Calu3 (cell line): ENCODE measurements around the gene ARHGDIA. TPM values are rescaled to one million over a fixed set of nuclear protein-coding genes. Genes with fewer than 3 reads are reported as not detected.
A peak's percentile ranks its signal among the peaks of the same experiment; 100 is the strongest.

Experiments
- BruUV-seq: library from RNA; stranded (reverse); fragments of 400-500 nt; replicated peaks from 2 replicates; lab custom pipeline; 2021; lab: Mats Ljungman, UMichigan
- CTCF ChIA-PET: fragments of 300-600 bp; sonication (Branson Sonifier 250); formaldehyde crosslinking; loops from one replicate; lab custom pipeline; 2022; ENCODE audit warnings: antibody characterized with exemption; lab: Charles Lee
- DNase-seq: peaks from one replicate; pipeline ENCODE4 v3.0.0; 2022
- H3K27ac Mint-ChIP-seq: one replicate; pipeline ENCODE4 v1.8.0; 2022; ENCODE audit warnings: mixed read lengths; ENCODE audit not compliant: unreplicated experiment
- H3K27me3 Mint-ChIP-seq: one replicate; pipeline ENCODE4 v1.8.0; 2022; ENCODE audit warnings: mixed read lengths; ENCODE audit not compliant: unreplicated experiment
- H3K36me3 Mint-ChIP-seq: one replicate; pipeline ENCODE4 v1.8.0; 2022; ENCODE audit warnings: mild to moderate bottlenecking, moderate library complexity, mixed read lengths; ENCODE audit not compliant: insufficient read depth, unreplicated experiment
- H3K4me1 Mint-ChIP-seq: one replicate; pipeline ENCODE4 v1.8.0; 2022; ENCODE audit warnings: mild to moderate bottlenecking, low read depth, mixed read lengths; ENCODE audit not compliant: unreplicated experiment
- H3K4me3 Mint-ChIP-seq: one replicate; pipeline ENCODE4 v1.8.0; 2022; ENCODE audit warnings: mild to moderate bottlenecking, low read depth, moderate library complexity, mixed read lengths; ENCODE audit not compliant: unreplicated experiment
- H3K9me3 Mint-ChIP-seq: one replicate; pipeline ENCODE4 v1.8.0; 2022; ENCODE audit warnings: low read depth, mixed read lengths; ENCODE audit not compliant: unreplicated experiment
- CTCF ChIP-seq: fragments of 200-600 bp; IDR thresholded peaks from one replicate; pipeline ENCODE4 v1.8.0; 2022; ENCODE audit warnings: antibody characterized with exemption; ENCODE audit not compliant: unreplicated experiment
- intact Hi-C: fragments of 100-400 bp; cut with micrococcal nuclease; formaldehyde crosslinking; loops from one replicate; pipeline ENCODE4 v1.10.0; 2022; ENCODE audit not compliant: unreplicated experiment
- total RNA-seq: library from RNA; stranded (reverse); gene quantifications from 2 replicates; pipeline ENCODE4 v1.2.3, GENCODE V29; 2022

The ARHGDIA gene
- total RNA-seq, 1 experiment from 2014 or later: 273 TPM

GRCh38 chr17:81909966-81910839 lies 39.1 kb upstream of the ARHGDIA start:
- intact Hi-C loops: no loop called here
- Mint-ChIP-seq H3K27me3 (no peaks in the 10 kb centered on the region), H3K9me3 (no peaks in the 10 kb centered on the region), H3K4me3 (peak overlapping the region; percentile 78), H3K36me3 (peaks cover 58% of the 10 kb centered on the region), H3K4me1 (peaks cover 28% of the 10 kb centered on the region), H3K27ac (no peak overlapping the region)
- CTCF ChIA-PET: interaction anchor here (0.6 kb wide), 1 partner anchor 17 kb away, joined by 3 read pairs; the partner anchor contains the start of gene MAFG
- no peak for TF ChIP-seq CTCF
- BruUV-seq: TSS peak; percentile 7
- no peak for DNase-seq

GRCh38 chr17:81909231-81909630 lies 38.1 kb upstream of the ARHGDIA start:
- BruUV-seq: no TSS peak
- peak overlapping the region; percentile 78 for H3K4me3 Mint-ChIP-seq
- H3K27ac Mint-ChIP-seq: no peak overlapping the region
- DNase-seq: no peak
- H3K4me1 Mint-ChIP-seq: peaks cover 28% of the 10 kb centered on the region
- H3K27me3 Mint-ChIP-seq: no peaks in the 10 kb centered on the region
- peaks cover 48% of the 10 kb centered on the region for H3K36me3 Mint-ChIP-seq
- TF ChIP-seq CTCF: no peak
- intact Hi-C loops: no loop called here
- CTCF ChIA-PET: no interaction called here
- H3K9me3 Mint-ChIP-seq: no peaks in the 10 kb centered on the region

DNA sequence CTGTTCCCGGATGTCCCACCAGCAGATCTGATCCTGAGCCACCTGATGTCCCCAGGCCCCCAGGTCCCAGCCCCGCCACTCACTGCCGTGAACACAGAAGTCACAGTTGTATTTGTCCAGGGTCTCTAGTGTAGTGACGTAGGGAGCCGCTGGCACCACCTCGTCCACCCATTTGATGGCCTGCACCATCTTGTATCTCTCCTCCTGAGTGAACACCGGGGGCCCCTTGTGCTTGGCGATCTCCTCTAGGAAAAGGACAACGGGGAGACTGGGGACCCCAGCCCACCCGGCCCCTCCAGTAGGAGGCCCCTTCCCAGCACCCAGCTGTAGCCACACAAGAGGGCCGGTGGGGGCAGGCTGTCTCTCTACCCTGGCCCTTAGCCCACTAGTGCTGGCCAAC lies 37.7 kb upstream of the ARHGDIA start:
- H3K36me3 Mint-ChIP-seq: peaks cover 50% of the 10 kb centered on the region
- no peak overlapping the region for H3K27ac Mint-ChIP-seq
- no peak overlapping the region for H3K4me3 Mint-ChIP-seq
- no peaks in the 10 kb centered on the region for H3K9me3 Mint-ChIP-seq
- no peak for DNase-seq
- CTCF ChIA-PET: no interaction called here
- no peaks in the 10 kb centered on the region for H3K27me3 Mint-ChIP-seq
- TF ChIP-seq CTCF: no peak
- peaks cover 28% of the 10 kb centered on the region for H3K4me1 Mint-ChIP-seq
- BruUV-seq: no TSS peak
- intact Hi-C loops: no loop called here

GRCh38 chr17:81907219-81908145 lies 36.3 kb upstream of the ARHGDIA start:
- Mint-ChIP-seq H3K4me3 (no peak overlapping the region), H3K9me3 (no peaks in the 10 kb centered on the region), H3K27ac (no peak overlapping the region), H3K36me3 (peaks cover 47% of the 10 kb centered on the region), H3K4me1 (peaks cover 17% of the 10 kb centered on the region), H3K27me3 (no peaks in the 10 kb centered on the region)
- CTCF ChIA-PET: no interaction called here
- no peak for DNase-seq
- BruUV-seq: no TSS peak
- no peak for TF ChIP-seq CTCF
- intact Hi-C loops: no loop called here
